ENCODE data around the gene SLAMF1. TPM values are rescaled to one million over a fixed set of nuclear protein-coding genes. Genes with fewer than 3 reads are reported as not detected.

SLAMF1 gene
- total and polyA plus RNA-seq, 9 of the 15 experiments (the other 6 are each of a cell fraction or from before 2014, with no cell fraction given) = 0.04 to 0.17 (median 0.11) TPM; not detected in 4

GRCh38 chr1:160665330-160666078, 18.7 kb upstream of the SLAMF1 start (continued):
- TF ChIP-seq BACH1 (tag; IDR thresholded peaks at IDR 0.05) (peak; percentile 54; the same call in 1 of the 2 replicates), RNF2 (IDR thresholded peaks at IDR 0.05) (peak; percentile 62; the same call in 1 of the 2 replicates), GTF2E2 (tag; IDR thresholded peaks at IDR 0.05) (peak; percentile 70), HDAC1 (IDR thresholded peaks at IDR 0.05) (peak in 1 of 2 experiments; percentile 84; a peak in 2 of 4 replicates), FOSL1 (tag; conservative IDR thresholded peaks at IDR 0.05) (0 out of 2 replicates have a peak, but pooled peaks have one; percentile 27), POLR2A (conservative IDR thresholded peaks at IDR 0.05) (peak; percentile 59; the same call in 1 of the 2 replicates), TEAD4 (IDR thresholded peaks at IDR 0.05; ENCODE audit: low read length) (peak; percentile 71; the same call in 1 of the 2 replicates), TEAD4 (CRISPR knock-in tag; IDR thresholded peaks at IDR 0.05; ENCODE audit: borderline replicate concordance) (no peak), ZEB2 (IDR thresholded peaks at IDR 0.05) (peak; percentile 43; the same call in 1 of the 2 replicates), CXXC5 (CRISPR knock-in tag; IDR thresholded peaks at IDR 0.05) (peak; percentile 21; the same call in 1 of the 2 replicates), NR2C1 (IDR thresholded peaks at IDR 0.05) (0 out of 2 replicates have a peak, but pooled peaks have one; percentile 24), NR2C1 (tag; IDR thresholded peaks at IDR 0.05) (peak; percentile 25; the same call in 1 of the 2 replicates), RBFOX2 (IDR thresholded peaks at IDR 0.05; ENCODE audit: low read depth, low read length) (peak; percentile 44), SMAD1 (IDR thresholded peaks at IDR 0.05; ENCODE audit: low read depth, low read length, partially characterized antibody) (peak; percentile 30), MITF (IDR thresholded peaks at IDR 0.05) (no peak), NCOA1 (IDR thresholded peaks at IDR 0.05; ENCODE audit: low read depth) (peak; percentile 76; the same call in 1 of the 2 replicates), NBN (IDR thresholded peaks at IDR 0.05; ENCODE audit: low read depth) (peak; percentile 93), ZNF79 (CRISPR knock-in tag; IDR thresholded peaks at IDR 0.05; ENCODE audit: low read depth) (no peak), CREB1 (IDR thresholded peaks at IDR 0.05) (no peak), CREB1 (CRISPR knock-in tag; IDR thresholded peaks at IDR 0.05) (no peak), FOXJ3 (CRISPR knock-in tag; IDR thresholded peaks at IDR 0.05) (no peak), VEZF1 (CRISPR knock-in tag; IDR thresholded peaks at IDR 0.05) (peak; percentile 67), ATF7 (IDR thresholded peaks at IDR 0.05) (peak; percentile 68; the same call in 1 of the 2 replicates), PTRF (tag; IDR thresholded peaks at IDR 0.05) (no peak)
- TF ChIP-seq, protein P1, sequence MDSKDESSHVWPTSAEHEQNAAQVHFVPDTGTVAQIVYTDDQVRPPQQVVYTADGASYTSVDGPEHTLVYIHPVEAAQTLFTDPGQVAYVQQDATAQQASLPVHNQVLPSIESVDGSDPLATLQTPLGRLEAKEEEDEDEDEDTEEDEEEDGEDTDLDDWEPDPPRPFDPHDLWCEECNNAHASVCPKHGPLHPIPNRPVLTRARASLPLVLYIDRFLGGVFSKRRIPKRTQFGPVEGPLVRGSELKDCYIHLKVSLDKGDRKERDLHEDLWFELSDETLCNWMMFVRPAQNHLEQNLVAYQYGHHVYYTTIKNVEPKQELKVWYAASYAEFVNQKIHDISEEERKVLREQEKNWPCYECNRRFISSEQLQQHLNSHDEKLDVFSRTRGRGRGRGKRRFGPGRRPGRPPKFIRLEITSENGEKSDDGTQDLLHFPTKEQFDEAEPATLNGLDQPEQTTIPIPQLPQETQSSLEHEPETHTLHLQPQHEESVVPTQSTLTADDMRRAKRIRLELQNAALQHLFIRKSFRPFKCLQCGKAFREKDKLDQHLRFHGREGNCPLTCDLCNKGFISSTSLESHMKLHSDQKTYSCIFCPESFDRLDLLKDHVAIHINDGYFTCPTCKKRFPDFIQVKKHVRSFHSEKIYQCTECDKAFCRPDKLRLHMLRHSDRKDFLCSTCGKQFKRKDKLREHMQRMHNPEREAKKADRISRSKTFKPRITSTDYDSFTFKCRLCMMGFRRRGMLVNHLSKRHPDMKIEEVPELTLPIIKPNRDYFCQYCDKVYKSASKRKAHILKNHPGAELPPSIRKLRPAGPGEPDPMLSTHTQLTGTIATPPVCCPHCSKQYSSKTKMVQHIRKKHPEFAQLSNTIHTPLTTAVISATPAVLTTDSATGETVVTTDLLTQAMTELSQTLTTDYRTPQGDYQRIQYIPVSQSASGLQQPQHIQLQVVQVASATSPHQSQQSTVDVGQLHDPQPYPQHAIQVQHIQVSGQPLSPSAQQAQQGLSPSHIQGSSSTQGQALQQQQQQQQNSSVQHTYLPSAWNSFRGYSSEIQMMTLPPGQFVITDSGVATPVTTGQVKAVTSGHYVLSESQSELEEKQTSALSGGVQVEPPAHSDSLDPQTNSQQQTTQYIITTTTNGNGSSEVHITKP (IDR thresholded peaks at IDR 0.05; ENCODE audit: partially characterized antibody) = peak; percentile 41
